ENCODE measurements around the gene ANO10.
A peak's percentile ranks its signal among the peaks of the same experiment; 100 is the strongest.

The ANO10 gene

GRCh38 chr3:43320288-43320687 is 301.5 kb downstream of the ANO10 start:
- no peaks in the 10 kb centered on the region for H3K9me3 ChIP-seq (ENCODE audit: insufficient read depth, low read length)
- H3K36me3 ChIP-seq (ENCODE audit: insufficient read depth, insufficient read length, low read length) = peaks cover 3% of the 10 kb centered on the region
- DNase-seq (ENCODE audit: low read depth, low spot score) = no peak
- no peak for TF ChIP-seq YY1 (IDR thresholded peaks at IDR 0.05; ENCODE audit: insufficient read depth, insufficient read length)
- no peak for TF ChIP-seq SUZ12 (IDR thresholded peaks at IDR 0.05; ENCODE audit: extremely low read depth, insufficient read depth, insufficient read length)
- no peak for TF ChIP-seq ZNF274 (IDR thresholded peaks at IDR 0.05; ENCODE audit: low read depth, low read length)
- H3K4me3 ChIP-seq (ENCODE audit: insufficient read length, low read depth) = no peak overlapping the region
- H3K4me1 ChIP-seq (ENCODE audit: insufficient read depth, insufficient read length) = no peaks in the 10 kb centered on the region
- H3K27me3 ChIP-seq (ENCODE audit: insufficient read depth, insufficient read length) = no peaks in the 10 kb centered on the region
- no peak overlapping the region for H3K9ac ChIP-seq (ENCODE audit: insufficient read length, low read depth)

- no peak for DNase-seq (ENCODE audit: low read depth, low spot score)
- Histone ChIP-seq H3K27me3 (ENCODE audit: insufficient read depth, insufficient read length) (no peaks in the 10 kb centered on the region), H3K9ac (ENCODE audit: insufficient read length, low read depth) (no peak overlapping the region), H3K36me3 (ENCODE audit: insufficient read depth, insufficient read length, low read length) (peaks cover 3% of the 10 kb centered on the region), H3K4me3 (ENCODE audit: insufficient read length, low read depth) (no peak overlapping the region), H3K4me1 (ENCODE audit: insufficient read depth, insufficient read length) (no peaks in the 10 kb centered on the region), H3K9me3 (ENCODE audit: insufficient read depth, low read length) (no peaks in the 10 kb centered on the region)
- no peak for TF ChIP-seq YY1 (IDR thresholded peaks at IDR 0.05; ENCODE audit: insufficient read depth, insufficient read length)
Observed at GRCh38 chr3:43319794-43320193, 302.0 kb downstream of the ANO10 start.

GRCh38 chr3:43319376-43319775 is 302.4 kb downstream of the ANO10 start:
- TF ChIP-seq YY1 (IDR thresholded peaks at IDR 0.05; ENCODE audit: insufficient read depth, insufficient read length) (no peak), ZNF274 (IDR thresholded peaks at IDR 0.05; ENCODE audit: low read depth, low read length) (no peak), SUZ12 (IDR thresholded peaks at IDR 0.05; ENCODE audit: extremely low read depth, insufficient read depth, insufficient read length) (no peak)
- Histone ChIP-seq H3K4me3 (ENCODE audit: insufficient read length, low read depth) (no peak overlapping the region), H3K9ac (ENCODE audit: insufficient read length, low read depth) (no peak overlapping the region), H3K4me1 (ENCODE audit: insufficient read depth, insufficient read length) (no peaks in the 10 kb centered on the region), H3K36me3 (ENCODE audit: insufficient read depth, insufficient read length, low read length) (peaks cover 3% of the 10 kb centered on the region), H3K9me3 (ENCODE audit: insufficient read depth, low read length) (no peaks in the 10 kb centered on the region), H3K27me3 (ENCODE audit: insufficient read depth, insufficient read length) (no peaks in the 10 kb centered on the region)
- DNase-seq (ENCODE audit: low read depth, low spot score) = no peak

- no peaks in the 10 kb centered on the region for H3K4me1 ChIP-seq (ENCODE audit: insufficient read depth, insufficient read length)
- H3K9ac ChIP-seq (ENCODE audit: insufficient read length, low read depth) = no peak overlapping the region
- H3K36me3 ChIP-seq (ENCODE audit: insufficient read depth, insufficient read length, low read length) = peaks cover 3% of the 10 kb centered on the region
- H3K4me3 ChIP-seq (ENCODE audit: insufficient read length, low read depth) = no peak overlapping the region
- no peaks in the 10 kb centered on the region for H3K9me3 ChIP-seq (ENCODE audit: insufficient read depth, low read length)
- no peak for DNase-seq (ENCODE audit: low read depth, low spot score)
- no peak for TF ChIP-seq SUZ12 (IDR thresholded peaks at IDR 0.05; ENCODE audit: extremely low read depth, insufficient read depth, insufficient read length)
- TF ChIP-seq ZNF274 (IDR thresholded peaks at IDR 0.05; ENCODE audit: low read depth, low read length) = no peak
- no peak for TF ChIP-seq YY1 (IDR thresholded peaks at IDR 0.05; ENCODE audit: insufficient read depth, insufficient read length)
- H3K27me3 ChIP-seq (ENCODE audit: insufficient read depth, insufficient read length) = no peaks in the 10 kb centered on the region
Observed at GRCh38 chr3:43317461-43318316, 304.1 kb downstream of the ANO10 start.

- Histone ChIP-seq H3K4me3 (ENCODE audit: insufficient read length, low read depth) (no peak overlapping the region), H3K36me3 (ENCODE audit: insufficient read depth, insufficient read length, low read length) (peaks cover 11% of the 10 kb centered on the region), H3K9ac (ENCODE audit: insufficient read length, low read depth) (no peak overlapping the region), H3K9me3 (ENCODE audit: insufficient read depth, low read length) (no peaks in the 10 kb centered on the region), H3K27me3 (ENCODE audit: insufficient read depth, insufficient read length) (no peaks in the 10 kb centered on the region), H3K4me1 (ENCODE audit: insufficient read depth, insufficient read length) (no peaks in the 10 kb centered on the region)
- peak; percentile 23 for DNase-seq (ENCODE audit: low read depth, low spot score)
- TF ChIP-seq ZNF274 (IDR thresholded peaks at IDR 0.05; ENCODE audit: low read depth, low read length) (no peak), SUZ12 (IDR thresholded peaks at IDR 0.05; ENCODE audit: extremely low read depth, insufficient read depth, insufficient read length) (no peak), YY1 (IDR thresholded peaks at IDR 0.05; ENCODE audit: insufficient read depth, insufficient read length) (no peak)
Observed at GRCh38 chr3:43316783-43317460, 304.9 kb downstream of the ANO10 start.

All from NT2/D1 (cell line).